GM18508 (cell line): ENCODE results near the gene FBXO47.

ENCODE experiments used
- ATAC-seq: cut with Tn5 transposase; IDR thresholded peaks from one replicate; pipeline ENCODE4 v1.9.1; 2021; ENCODE audit warnings: moderate number of reproducible peaks; ENCODE audit not compliant: insufficient read depth, unreplicated experiment

The FBXO47 gene, protein sequence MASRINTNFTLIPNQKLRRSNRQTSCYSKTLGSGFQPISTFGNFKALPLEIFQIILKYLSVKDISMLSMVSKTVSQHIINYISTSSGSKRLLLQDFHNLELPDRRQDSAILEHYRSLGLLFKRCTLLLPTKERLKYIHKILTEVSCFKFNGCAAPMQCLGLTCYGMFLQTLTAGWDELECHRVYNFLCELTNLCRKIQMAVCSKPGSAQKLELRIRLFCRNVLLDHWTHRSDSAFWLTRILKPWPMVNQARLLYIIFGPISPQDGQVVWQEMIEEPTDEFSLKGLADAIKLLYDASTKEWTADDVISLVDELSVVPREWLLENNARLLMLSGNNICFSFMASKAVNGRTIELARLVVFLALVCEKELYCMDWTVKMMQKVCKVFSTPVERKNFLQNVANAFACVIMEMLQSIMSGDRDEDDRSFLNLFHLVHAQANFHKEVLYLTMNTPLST

DNA sequence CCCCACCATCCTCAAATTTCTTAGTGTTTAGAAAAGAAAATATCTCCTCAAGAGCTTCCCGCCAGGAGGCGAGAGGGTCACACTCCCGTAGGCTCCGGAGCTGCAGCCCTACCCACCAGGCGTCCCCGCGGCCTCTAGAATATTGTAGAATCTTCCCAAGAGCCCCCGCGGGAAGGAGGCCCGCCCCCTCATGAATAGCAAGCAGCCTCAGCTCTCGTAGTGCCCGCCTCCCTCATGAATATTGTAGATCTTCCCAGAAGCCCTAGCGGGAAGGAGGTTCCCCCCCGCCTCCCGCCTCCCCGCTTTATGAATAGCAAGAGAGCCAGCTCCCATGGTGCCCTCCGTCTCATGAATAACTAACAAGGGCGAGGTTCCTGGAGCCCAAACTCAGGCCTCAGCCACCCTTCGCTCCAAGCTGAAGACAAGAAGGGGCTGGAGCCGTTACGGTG, at the start of gene FBXO47:
Gene FBXO47, minus strand, starts transcription at position 114 of the 449 bp plus-strand sequence. CDS start 4,378 bp downstream, outside the sequence.
- ATAC-seq = no peak

DNA sequence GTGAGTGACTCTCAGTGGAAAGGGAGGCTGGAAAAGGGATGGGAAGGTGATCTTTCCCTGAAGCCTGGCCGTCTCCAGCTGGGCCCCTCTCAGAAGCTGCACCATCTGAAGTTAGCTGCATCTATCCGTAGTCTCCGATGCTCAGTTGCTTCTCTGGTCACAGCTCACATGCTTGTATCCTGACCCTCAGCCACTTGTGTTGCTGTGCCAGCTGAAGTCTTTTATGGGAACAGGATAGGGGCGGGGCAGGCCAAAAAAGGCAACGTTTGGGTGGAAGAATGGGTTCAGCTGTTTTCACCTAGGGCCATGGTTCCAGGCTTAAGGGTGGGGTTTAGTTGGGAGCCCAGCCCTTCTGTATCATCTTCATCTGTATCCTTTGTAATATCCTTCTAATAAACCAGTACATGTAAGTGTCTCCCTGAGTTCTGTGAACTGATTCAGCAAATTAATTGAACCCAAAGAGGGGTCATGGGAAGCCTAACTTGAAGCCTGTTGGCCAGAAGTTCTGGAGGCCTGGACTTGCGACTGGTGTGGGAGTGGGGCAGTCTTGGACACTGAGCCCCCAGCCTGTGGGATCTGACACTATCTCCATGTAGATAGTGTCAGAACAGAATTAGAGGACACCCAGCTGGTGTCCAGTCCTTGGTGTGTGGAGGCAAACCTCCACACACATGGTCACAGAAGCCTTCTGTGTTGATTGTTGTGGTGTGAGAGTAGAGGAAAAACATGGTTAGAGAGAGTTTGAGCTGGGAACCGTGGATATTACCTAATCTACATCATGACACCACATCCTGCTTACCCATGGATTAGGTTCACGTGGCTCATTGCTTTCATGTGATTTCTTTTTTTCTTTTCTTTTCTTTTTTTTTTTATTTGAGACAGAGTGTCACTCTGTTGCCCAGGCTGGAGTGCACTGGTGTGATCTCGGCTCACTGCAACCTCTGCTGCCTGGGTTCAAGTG, 49.3 kb upstream of the FBXO47 start:
- ATAC-seq = no peak

DNA sequence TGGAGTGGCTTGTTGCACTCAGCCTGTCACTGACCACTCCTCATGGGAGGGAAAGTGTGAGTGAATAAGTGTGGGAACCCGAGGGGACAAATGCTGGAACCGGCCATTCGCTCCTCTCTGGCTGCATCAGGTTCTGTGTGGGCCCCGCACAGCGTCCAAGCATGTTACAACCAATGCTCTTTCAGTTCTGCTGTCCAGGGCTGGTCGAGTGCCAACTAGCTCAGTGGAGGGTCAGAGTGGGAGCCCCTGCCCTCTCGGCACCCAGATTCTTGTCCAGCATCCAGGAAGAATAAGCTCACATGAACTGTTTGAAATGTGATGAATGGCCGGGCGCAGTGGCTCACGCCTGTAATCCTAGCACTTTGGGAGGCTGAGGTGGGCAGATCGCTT, 48.3 kb upstream of the FBXO47 start:
- ATAC-seq = no peak

DNA sequence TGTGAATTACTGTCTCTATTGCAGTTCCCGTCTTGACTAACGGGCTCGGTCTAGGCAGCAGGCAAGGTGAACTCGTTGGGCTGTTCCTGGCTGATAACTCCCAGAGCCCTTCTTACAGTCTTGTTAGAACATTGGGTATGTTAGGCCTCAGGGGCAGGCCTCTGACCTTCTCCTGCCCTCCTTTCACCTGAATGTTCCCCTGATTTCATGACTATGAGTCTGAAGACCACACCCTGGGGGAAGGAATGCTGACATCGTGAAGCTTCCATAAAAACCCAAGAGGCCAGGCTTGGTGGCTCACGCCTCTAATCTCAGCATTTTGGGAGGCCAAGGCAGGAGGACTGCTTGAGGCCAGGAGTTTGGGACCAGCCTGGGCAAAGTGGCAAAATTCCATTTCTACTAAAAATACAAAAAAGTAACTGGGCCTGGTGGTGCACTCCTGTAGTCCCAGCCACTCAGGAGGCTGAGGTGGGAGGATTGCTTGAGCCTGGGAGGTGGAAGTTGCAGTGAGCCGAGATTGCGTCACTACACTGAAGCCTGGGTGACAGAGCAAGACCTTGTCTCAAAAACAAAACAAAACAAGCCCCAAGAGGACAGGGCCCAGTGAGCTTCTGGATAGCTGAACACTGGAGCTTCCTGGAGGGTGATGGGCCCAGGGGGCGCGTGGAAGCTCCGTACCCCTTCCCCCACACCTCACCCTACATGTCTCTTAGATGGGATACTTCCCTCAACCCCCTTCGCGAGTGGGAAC, 47.8 kb upstream of the FBXO47 start:
- ATAC-seq = no peak

DNA sequence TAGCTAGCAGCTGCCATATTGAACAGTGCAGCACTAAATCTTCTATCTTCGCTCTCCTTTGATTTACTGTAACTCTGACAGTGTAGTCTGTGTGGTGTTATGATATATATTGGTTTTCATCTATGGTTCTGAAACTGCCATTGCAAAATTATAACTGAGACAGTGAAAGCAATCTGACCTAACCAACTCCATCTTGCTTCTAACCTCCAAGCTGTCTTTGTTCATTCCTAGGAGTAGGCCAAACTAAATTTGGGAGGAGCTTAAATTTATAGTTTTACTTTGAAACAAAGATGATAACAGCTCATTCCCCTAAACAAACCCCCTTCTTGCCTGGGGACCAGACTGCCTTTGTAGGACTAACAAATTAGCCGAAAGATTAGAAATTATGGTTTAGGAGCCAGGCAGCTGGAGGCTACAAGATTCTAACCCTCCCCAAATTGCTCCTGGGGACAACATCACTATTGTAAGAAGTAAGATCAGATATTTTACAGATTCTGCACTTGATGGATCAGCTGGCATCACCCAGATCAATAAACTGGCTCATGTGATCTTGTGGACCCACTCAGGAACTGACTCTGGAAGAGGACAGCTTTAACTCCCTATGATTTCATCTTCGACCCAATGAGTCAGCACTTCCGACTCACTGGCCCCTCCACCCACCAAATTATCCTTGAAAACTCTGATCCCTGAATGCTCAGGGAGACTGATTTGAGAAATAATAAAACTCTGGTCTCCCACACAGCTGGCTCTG, 47.0 kb upstream of the FBXO47 start:
- ATAC-seq = no peak

DNA sequence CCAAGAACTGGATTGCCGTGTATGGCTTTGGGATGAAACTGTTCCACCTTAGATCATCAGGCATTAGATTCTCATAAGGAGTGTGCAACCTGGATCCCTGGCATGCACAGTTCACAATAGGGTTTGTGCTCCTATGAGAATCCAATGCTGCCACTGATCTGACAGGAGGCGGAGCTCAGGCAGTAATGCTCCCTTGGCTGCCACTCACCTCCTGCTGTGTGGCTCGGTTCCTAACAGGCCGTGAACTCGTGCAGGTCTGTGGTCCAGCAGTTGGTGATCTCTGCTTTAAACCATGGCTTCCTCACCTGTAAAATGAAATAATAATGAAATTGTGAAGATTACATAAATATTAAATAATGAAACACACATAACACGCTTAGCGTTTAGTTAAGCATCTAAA, 45.5 kb upstream of the FBXO47 start:
- ATAC-seq = no peak

DNA sequence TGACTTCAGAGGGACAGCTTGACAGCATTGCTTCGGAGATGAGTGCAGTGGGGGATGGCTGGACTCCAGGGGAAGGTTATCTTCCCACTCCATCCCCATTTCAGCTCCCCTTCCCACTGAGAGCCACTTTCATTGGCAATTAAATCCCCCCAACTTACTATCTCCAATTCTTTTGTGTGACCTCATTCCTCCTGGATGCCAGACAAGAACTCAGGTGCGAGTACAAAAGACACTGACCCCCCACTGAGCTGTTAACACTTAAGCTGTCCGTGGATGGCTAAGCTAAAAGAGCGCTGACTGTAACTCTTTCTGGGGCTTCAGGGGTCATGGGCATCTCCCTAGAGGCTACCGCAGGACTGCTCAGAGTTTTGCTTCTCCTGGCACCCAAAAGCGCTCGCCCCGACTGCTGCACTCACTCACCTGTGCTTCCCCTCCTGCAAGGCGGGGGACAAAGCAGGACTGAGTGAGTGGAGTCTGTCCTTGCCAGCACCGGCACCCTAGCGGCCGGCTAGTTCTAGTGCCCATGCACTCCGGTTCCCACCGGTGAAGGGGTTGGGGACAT, 44.8 kb upstream of the FBXO47 start:
- no peak for ATAC-seq

DNA sequence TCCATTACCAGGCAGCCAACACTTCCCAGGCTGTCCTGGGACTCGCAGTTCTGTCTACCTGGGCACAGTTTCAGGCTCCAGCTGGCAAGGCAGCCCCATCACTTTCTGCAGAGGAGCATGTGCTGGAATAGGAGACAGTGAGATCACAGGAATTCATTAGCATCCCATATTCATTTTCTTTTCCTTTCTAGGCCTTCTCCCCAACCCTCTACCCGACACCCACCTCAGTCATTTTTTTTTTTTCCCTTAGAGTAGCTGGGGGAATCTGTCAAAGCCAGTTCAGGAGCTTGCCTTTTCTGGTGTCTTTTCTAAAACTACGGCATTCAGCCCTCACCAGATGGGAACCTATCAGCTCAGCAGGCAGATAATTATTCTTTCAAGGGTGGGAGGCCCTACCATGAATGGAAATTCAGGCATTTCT, 42.4 kb upstream of the FBXO47 start:
- ATAC-seq = no peak

DNA sequence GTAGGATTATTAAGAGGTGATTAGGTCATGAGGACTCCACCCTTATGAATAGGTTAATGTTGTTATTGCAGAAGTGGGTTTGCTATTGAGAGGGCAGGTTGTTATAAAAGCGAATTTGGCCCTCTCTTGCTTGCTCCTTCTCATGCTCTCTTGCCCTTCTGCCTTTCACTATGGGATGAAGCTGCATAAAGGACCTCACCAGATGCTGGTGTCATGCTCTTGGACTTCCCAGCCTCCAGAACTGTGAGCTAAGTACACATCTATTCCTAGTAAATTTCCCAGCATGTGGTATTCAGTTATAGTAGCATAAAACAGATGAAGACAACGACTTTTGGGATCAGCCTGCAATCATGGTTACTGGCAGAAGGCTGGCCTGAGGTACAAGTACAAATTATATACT, 41.4 kb upstream of the FBXO47 start:
- no peak for ATAC-seq

DNA sequence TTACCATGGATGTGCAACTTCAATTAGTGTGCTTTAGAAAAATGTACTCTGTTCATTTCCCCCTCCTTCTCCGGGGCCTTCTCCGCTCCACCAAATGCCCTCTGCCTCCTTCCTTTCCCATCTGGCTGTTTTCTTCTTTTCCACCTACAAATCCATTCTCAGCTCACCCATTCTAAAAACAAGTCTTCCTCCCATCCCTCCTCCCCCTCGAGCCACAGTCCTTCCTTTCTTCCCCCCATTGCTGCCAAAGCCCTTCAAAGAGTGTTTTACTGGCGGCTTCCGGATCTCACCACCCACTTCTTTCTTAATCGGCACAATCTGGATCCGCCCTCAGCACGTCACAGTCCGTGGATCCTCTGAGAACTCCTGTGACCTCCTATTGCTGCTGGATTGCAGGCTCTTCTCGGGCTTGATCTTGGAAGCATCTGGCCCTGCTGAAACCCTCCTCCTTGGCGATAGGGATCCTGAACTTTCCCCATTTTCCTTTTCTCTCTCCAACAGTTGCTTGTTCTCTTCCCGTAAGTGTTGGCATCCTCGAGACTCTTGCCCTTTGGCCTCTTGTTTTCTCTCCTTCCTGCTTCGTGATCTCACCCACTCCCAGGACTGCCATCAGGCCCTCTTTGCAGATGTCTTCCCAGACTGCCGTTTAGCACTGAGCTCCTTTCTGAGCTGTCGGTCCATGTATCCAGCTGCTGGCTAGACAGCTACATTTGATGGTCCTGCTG, 36.0 kb upstream of the FBXO47 start:
- no peak for ATAC-seq

DNA sequence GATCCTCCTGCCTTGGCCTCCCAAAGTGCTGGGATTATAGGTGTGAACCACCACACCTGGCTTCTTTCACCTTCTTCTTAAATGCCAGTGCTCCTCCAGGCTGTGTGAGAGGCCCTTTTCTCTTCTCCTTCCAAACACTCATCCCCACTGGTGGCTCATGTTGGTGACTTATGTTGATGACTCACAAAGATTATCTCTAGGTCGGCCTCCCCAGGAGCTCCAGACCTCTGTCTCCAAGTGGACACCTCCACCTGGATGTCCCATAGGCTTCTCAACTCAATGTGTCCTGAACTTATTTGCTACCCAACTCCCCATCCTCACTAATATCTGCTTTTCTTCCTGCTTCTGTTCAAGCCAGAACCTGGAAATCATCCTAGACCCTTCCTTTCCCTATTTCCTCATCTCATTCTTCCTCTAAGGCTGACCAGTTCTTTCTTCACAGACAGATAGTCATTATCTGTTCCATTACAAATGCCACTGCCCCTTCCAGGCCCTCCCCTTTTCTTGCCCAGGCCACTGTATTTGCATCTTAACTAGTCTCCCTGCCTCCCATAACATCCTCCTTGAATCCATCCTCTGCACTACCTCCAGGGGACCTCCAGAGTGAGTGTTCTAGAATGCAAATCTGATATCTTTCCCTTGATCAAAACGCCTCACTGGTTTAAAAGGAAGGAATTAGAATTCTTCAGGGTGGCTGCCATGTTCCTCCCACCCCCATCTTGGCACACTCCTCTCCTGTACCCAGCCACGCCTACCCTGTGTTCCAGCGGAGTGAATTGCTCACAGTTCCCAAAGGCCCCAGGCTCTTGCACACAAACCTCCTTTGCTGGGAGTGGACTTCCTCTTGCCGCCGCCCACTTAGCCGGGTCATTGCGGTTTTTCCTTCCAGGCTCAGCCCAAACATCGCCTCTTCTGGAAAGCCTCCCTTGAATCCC, 34.8 kb upstream of the FBXO47 start:
- no peak for ATAC-seq

DNA sequence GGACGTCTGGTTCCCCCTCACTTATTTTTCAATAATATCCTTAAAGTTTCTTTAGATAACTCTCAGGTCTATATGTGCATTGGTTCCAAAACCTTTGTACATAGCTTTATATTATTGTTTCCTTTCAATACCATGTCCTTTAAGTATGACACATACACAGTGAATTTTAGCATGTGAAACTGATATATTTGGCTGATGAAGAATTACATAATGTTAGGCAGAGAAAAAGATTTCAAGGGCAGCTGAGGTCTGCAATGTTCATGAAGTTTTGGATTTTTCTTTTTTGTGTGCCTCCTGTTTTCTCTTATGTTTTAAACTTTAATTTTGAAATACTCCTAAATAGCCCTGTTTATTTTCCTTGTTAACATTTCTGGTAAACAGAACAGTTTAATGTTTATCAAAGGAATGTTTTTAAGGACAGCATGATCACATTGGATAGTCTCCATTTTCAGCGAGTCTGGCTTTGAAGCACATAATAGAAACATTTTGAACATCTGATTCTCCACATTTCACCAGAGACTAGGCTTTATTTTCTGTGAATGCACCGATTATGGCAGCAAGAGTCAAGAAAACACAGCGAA, 32.9 kb upstream of the FBXO47 start:
- no peak for ATAC-seq

DNA sequence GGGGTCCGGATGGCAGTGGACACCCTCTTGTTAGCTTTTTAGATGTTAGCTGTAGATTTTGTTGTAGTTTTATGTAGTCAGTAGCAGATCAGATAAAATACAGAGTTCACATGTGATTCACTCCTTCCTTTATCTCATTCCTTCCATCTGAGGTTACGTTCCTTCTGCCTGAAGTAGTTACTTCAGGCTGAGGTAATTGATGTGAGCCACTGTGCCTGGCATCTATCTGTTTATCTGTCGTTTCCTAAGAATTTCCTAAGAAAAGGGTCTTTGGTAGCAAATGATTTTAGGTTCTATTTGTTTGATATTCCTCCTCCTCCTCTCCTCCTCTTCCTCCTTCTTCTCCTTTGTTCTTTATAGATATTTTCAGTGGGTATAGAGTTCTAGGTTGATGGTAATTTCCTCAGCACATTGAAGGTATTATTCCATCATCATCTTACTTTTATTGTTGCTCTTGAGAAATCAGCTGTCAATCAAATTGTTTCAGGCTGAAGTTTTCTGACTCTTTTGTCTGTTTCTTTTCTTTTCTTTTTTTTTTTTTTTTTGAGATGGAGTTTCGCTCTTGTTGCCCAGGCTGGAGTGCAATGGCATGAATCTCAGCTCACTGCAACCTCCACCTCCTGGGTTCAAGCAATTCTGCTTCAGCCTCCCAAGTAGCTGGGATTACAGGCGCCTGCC, 29.6 kb upstream of the FBXO47 start:
- ATAC-seq = no peak

DNA sequence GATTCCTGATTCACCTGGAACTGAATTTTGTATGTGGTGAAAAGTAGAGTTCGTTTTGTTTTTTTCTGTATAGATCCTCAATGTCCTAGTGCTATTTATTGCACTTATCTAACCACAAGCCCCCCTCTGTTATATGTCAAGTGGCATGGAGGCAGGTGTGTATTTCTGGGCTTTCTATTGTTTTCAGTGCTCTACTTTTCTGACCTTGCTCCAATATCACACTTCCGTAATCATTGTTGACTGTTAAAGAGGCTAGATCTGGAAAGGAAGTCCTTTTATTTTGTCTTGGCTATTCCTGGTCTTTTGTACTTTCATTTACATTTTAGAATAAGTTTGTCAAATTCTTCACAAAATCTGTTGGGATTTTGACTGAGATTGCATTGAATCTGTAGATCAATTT, 26.8 kb upstream of the FBXO47 start:
- no peak for ATAC-seq

DNA sequence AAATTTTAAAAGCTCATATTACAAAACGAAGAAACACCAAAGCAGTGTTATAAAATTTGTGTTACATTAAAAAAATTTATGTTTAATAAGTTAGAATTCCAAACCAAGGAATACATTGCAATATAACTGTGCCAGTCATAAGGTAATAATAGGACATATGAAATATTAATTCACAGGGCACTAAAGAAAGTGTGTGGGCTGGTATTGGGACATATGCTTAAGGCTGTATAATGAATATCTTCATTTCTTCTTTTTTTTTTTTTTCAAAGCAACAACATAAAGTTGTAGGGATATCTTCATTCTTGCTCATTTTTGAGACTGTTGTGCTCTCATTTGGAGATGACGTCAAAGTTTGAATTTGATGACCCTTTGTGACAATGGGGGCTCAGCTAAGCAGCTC, 17.5 kb upstream of the FBXO47 start:
- ATAC-seq = no peak

DNA sequence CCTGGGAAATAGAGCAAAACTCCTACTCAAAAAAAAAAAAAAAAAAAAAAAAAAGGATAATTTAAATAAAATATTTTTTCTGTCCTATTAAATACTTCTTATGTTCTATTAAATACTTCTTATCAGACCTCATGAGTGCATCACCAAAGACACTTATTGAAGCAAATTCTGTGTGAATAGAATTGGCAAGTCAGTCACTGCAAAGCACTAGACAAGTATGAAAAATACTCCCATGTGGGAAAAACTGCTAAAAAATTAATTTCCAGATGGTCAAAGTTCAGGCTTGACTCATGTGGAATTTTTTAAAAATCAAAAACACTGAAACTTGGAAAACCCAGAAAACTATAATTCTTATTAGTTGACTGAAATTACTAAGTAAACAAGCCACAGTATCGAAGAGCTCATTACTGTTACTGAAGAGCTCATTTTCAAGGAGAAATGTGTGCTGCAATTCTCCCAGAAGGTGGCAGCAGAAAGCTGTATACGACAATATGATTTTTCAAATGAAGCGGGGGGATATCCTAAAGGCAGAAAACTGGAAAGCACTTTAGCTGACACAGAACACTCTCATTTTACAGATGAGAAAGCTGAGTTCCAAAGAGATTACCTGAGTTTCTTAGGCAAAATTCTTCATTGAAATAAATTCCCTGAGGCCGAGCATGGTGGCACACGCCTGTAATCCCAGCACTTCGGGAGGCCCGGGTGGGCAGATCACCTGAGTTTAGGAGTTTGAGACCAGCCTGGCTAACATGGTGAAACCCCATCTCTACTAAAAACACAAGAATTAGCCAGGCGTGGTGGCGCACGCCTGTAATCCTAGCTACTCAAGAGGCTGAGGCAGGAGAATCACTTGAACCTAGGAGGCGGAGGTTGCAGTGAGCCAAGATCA, 15.9 kb upstream of the FBXO47 start:
- ATAC-seq = no peak
